Vagina (tissue), 2 donors: Measurements from ENCODE around the gene ASB3. TPM values are rescaled to one million over a fixed set of nuclear protein-coding genes. Genes with fewer than 3 reads are reported as not detected.
"Not testable (repeated sequence)": the region's sequence is repeated elsewhere in the genome, so short reads cannot be mapped to it uniquely, and the experiment has no call there.

Experiments
- DNase-seq, 2 donors: peaks; one replicate each; pipeline ENCODE4 v3.0.0-alpha.2; 2017; ENCODE audit errors: extremely low spot score in 2 of 2
- H3K27ac ChIP-seq: fragments of 200-600 bp; sonication (generic); one replicate; pipeline ENCODE4 v1.5.1; 2019
- H3K27me3 ChIP-seq: fragments of 200-600 bp; sonication (generic); one replicate; pipeline ENCODE4 v1.5.1; 2019
- H3K36me3 ChIP-seq, 2 donors: fragments of 200-600 bp; sonication (generic); one replicate each; pipeline ENCODE4 v1.5.1; 2017 to 2019
- H3K4me1 ChIP-seq: fragments of 200-600 bp; sonication (generic); one replicate; pipeline ENCODE4 v1.5.1; 2019
- H3K4me3 ChIP-seq, 2 donors: fragments of 200-600 bp; sonication (generic); 1 replicate in 1 of 2; 2 replicates in 1 of 2; pipeline ENCODE4 v1.5.1; 2016 to 2019
- H3K9me3 ChIP-seq: fragments of 200-600 bp; sonication (generic); one replicate; pipeline ENCODE4 v1.5.1; 2019
- POLR2A ChIP-seq, 2 donors: fragments of 450-650 bp; IDR thresholded peaks; one replicate each; pipeline ENCODE4 v1.6.1; 2017; ENCODE audit warnings: antibody characterized with exemption in 2 of 2, mild to moderate bottlenecking in 2 of 2, moderate library complexity in 2 of 2
- POLR2AphosphoS5 ChIP-seq, 2 donors: sonication (generic); formaldehyde crosslinking; IDR thresholded peaks; one replicate each; pipeline ENCODE4 v1.9.0; 2017; ENCODE audit warnings: antibody characterized with exemption in 2 of 2, mild to moderate bottlenecking in 2 of 2, low read depth in 1 of 2; ENCODE audit not compliant: insufficient read depth in 1 of 2
- intact Hi-C: fragments of 100-400 bp; cut with DNase I; formaldehyde crosslinking; loops from one replicate; pipeline ENCODE4 v1.15.1; 2023
- total RNA-seq: library from RNA; depleted of rRNA; stranded (reverse); fragments of >200 nt; gene quantifications from one replicate; pipeline ENCODE4 v1.2.3, GENCODE V29; 2016
- TF ChIP-seq, protein P1 (sequence below), 3 experiments: fragments of 450-650 bp in 2 of 3; fragments of 200-600 bp in 1 of 3; sonication (generic) in 1 of 3; IDR thresholded peaks; one replicate each; pipeline ENCODE4 v1.5.1; 2017 to 2019; ENCODE audit warnings: antibody characterized with exemption in 3 of 3, mild to moderate bottlenecking in 2 of 3, moderate library complexity in 2 of 3

Gene ASB3
- total RNA-seq, 1 donor from 2014 or later: 13.5 TPM

DNA sequence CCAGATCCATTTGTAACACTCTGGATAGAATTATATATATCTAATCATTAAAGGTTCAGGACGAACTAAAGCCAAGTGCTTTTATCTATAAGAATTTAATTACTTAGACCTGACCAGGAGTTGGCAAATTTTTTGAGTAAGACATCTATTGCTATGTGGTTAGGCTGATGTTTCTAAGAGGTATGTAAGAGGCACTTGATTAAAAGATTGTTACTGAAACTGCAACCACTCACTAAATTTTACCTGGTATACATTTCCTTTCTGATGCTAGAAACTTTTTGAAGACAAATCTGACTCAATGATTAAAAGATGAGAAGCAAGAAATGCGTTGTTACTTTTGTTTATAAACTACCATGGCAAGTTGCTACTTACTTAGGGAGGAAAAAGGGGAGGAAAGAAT, 95.9 kb downstream of the ASB3 start:
- DNase-seq: no peak
- H3K27ac ChIP-seq: no peak overlapping the region
- intact Hi-C loops: no loop called here
- no peaks in the 10 kb centered on the region for H3K9me3 ChIP-seq
- no peaks in the 10 kb centered on the region for H3K27me3 ChIP-seq
- no peak overlapping the region for H3K4me3 ChIP-seq
- TF ChIP-seq, protein P1, sequence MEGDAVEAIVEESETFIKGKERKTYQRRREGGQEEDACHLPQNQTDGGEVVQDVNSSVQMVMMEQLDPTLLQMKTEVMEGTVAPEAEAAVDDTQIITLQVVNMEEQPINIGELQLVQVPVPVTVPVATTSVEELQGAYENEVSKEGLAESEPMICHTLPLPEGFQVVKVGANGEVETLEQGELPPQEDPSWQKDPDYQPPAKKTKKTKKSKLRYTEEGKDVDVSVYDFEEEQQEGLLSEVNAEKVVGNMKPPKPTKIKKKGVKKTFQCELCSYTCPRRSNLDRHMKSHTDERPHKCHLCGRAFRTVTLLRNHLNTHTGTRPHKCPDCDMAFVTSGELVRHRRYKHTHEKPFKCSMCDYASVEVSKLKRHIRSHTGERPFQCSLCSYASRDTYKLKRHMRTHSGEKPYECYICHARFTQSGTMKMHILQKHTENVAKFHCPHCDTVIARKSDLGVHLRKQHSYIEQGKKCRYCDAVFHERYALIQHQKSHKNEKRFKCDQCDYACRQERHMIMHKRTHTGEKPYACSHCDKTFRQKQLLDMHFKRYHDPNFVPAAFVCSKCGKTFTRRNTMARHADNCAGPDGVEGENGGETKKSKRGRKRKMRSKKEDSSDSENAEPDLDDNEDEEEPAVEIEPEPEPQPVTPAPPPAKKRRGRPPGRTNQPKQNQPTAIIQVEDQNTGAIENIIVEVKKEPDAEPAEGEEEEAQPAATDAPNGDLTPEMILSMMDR (IDR thresholded peaks at IDR 0.05): no peak
- H3K36me3 ChIP-seq: peaks cover 0 to 5% of the 10 kb centered on the region in 2 donors
- no peaks in the 10 kb centered on the region for H3K4me1 ChIP-seq

DNA sequence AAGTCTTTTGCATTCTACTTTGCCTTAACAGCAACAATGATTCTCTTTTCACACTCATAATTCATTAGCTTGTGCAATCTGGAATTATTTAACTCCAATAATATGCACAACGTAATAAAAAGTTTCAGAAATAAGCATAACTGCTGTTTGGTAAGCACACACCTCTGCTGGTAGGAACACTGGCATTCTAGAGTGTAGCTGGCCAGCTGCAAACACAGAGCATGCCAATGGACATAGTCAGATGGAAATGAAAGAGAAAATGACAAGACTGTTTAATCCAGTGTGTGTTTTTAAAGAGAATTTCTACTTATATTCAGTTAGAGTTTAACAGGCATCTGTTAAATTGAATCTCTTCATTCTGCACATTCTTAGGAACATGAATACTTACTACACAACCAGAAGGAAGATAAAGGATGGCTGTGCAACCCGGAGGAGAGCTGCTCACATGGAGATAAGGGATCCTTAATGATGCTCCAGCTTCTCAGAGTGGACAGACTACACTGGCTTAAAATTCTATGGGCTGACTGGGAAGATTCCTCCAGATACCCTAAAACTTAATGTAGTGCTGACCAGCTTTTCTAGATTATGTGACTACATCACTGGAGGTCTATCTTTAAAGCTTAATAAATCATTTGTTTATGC, 113.8 kb downstream of the ASB3 start:
- Histone ChIP-seq H3K4me1 (no peaks in the 10 kb centered on the region), H3K27me3 (no peaks in the 10 kb centered on the region), H3K27ac (no peak overlapping the region), H3K4me3 (no peak overlapping the region), H3K9me3 (no peaks in the 10 kb centered on the region), H3K36me3 (no peaks in the 10 kb centered on the region)
- TF ChIP-seq POLR2AphosphoS5 (IDR thresholded peaks at IDR 0.05; ENCODE audit: insufficient read depth in 1 of 2, low read depth in 1 of 2) (no peak), POLR2A (IDR thresholded peaks at IDR 0.05) (no peak)
- TF ChIP-seq, protein P1 (IDR thresholded peaks at IDR 0.05): no peak
- DNase-seq: no peak
- intact Hi-C loops: loop anchor here (1.0 kb wide), 1 partner anchor 16 kb away; no protein-coding TSS in a partner anchor

DNA sequence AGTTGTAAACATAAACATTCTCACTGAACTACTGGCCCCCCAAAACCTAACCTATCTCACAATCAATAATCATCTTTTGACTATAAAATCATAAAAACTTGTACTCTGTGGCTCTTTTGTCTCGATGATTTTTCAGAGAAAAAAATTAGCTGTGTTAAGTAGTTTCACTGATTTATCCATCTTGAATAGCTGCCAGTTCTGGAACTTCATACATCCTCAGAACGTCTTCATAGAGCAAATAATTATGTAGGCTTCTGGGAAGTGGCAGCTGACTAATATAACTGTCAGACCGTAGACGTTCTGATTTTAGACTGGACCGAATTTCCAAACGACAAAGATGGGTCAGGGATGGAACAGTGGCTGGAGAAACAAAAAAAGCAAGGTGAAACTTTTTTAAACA, 116.4 kb downstream of the ASB3 start:
- Histone ChIP-seq H3K4me1 (no peaks in the 10 kb centered on the region), H3K27me3 (no peaks in the 10 kb centered on the region), H3K9me3 (no peaks in the 10 kb centered on the region), H3K4me3 (no peak overlapping the region), H3K36me3 (no peaks in the 10 kb centered on the region), H3K27ac (no peak overlapping the region)
- TF ChIP-seq POLR2AphosphoS5 (IDR thresholded peaks at IDR 0.05; ENCODE audit: insufficient read depth in 1 of 2, low read depth in 1 of 2) (no peak), POLR2A (IDR thresholded peaks at IDR 0.05) (no peak)
- TF ChIP-seq, protein P1 (IDR thresholded peaks at IDR 0.05): no peak
- no peak for DNase-seq
- intact Hi-C loops: no loop called here

DNA sequence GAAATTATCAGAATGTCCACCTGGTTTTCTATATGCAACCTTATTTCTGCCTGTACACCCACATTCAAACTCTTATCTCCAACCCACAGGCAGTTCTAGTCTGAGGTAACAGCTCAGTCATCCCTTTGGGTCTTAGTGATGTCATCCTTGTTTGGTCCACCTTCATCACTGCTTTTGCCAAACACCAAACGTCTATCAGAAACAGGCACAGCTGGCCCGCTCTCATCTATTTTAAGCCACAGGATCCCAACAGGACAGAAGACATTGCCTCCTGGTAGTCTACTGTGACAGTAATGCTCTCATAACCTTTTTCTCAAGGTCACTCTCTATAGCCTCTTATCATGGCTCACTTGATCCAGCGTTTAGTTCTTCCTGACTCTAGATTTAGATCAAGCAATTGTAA, 118.1 kb downstream of the ASB3 start:
- Histone ChIP-seq H3K4me3 (no peak overlapping the region), H3K9me3 (no peaks in the 10 kb centered on the region), H3K27me3 (no peaks in the 10 kb centered on the region), H3K27ac (no peak overlapping the region), H3K36me3 (no peaks in the 10 kb centered on the region), H3K4me1 (no peaks in the 10 kb centered on the region)
- no peak for DNase-seq
- intact Hi-C loops: no loop called here
- TF ChIP-seq POLR2A (IDR thresholded peaks at IDR 0.05) (no peak), POLR2AphosphoS5 (IDR thresholded peaks at IDR 0.05; ENCODE audit: insufficient read depth in 1 of 2, low read depth in 1 of 2) (no peak)
- TF ChIP-seq, protein P1 (IDR thresholded peaks at IDR 0.05): no peak

DNA sequence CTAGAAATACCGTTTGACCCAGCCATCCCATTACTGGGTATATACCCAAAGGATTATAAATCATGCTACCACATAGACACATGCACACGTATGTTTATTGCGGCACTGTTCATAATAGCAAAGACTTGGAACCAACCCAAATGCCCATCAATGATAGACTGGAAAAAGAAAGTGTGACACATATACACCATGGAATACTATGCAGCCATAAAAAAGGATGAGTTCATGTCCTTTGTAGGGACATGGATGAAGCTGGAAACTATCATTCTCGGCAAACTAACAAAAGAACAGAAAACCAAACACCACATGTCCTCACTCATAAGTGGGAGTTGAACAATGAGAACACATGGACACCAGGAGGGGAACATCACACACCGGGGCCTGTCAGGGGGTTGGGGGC, 119.6 kb downstream of the ASB3 start:
- H3K27me3 ChIP-seq, H3K36me3 ChIP-seq, H3K9me3 ChIP-seq, intact Hi-C loops, H3K27ac ChIP-seq, H3K4me3 ChIP-seq, DNase-seq, H3K4me1 ChIP-seq: not testable (repeated sequence)
